Measurements from ENCODE around the gene TTLL1.
"Not testable (repeated sequence)": the region's sequence is repeated elsewhere in the genome, so short reads cannot be mapped to it uniquely, and the experiment has no call there.

GRCh38 chr22:43104056-43104625 lies 14.9 kb upstream of the TTLL1 start:
- not testable (repeated sequence) for TF ChIP-seq CTCF, POLR2A (IDR thresholded peaks at IDR 0.05)

Data from vagina (tissue), 2 donors.